GM08714 (cell line): ENCODE results near the gene COPS7A.

ENCODE experiments used
- H3K4me3 ChIP-seq: fragments of 200-500 bp; sonication (Bioruptor generic); 2 replicates; pipeline ENCODE4 v1.5.1; 2014; ENCODE audit warnings: mild to moderate bottlenecking, low read length, inconsistent platforms
- ZNF274 ChIP-seq: IDR thresholded peaks from 2 replicates; pipeline ENCODE4 v1.6.1; 2012; ENCODE audit warnings: mild to moderate bottlenecking, low read depth, low read length

Gene COPS7A

DNA sequence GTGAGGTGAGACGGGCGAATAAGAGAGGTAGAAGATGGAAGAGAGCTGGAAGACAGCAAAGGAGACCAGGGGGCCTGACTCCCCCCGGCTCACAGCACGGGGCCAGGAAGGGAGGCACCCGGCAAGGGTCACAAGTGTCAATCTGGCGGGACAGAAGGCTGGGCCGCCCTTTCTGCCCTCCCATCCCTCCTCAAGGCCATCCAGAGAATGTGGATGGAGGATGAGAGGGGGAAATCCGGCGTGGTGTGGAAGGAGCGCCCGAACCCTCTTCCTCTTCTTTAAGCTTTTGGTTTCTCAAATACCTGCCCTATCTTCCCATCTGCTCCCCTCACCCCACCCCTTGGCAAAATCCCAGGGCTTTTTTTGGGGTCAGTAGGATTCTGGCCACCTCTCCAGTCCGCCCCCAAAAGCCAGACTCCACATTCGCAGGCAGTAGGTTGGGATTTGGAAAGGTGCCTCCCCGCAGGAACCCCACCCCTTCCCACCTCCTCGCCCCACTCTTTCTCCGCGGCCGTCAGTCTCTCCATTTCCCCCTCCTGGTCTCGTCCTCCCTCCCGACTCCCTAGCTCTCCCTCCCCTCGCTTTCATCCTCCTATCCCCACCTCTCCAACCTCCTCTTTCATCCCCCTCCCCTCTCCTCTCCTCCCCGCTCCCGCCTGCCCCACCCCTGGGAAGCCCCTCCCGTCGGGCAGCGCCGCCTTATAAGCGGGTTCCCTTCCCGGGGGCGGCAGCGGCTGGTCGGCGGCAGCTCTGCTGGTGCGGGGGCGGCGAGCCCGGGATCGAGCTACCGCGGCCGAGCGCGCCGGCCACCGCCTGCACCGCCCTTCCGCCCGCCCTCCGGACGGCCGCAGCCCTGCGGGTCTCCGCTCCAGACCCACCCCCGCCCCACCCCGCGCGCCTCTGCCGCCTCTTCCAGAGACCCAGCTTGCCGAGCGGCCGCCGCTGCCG lies 42.1 kb downstream of the COPS7A start, which contains the start of gene PTMS:
TSS of gene PTMS (plus strand) at position 730 of the 948 bp plus-strand sequence. CDS start 343 bp downstream, outside the sequence.
- no peak for TF ChIP-seq ZNF274
- H3K4me3 ChIP-seq, result peak within 1 kb of the TSS; percentile 66

DNA sequence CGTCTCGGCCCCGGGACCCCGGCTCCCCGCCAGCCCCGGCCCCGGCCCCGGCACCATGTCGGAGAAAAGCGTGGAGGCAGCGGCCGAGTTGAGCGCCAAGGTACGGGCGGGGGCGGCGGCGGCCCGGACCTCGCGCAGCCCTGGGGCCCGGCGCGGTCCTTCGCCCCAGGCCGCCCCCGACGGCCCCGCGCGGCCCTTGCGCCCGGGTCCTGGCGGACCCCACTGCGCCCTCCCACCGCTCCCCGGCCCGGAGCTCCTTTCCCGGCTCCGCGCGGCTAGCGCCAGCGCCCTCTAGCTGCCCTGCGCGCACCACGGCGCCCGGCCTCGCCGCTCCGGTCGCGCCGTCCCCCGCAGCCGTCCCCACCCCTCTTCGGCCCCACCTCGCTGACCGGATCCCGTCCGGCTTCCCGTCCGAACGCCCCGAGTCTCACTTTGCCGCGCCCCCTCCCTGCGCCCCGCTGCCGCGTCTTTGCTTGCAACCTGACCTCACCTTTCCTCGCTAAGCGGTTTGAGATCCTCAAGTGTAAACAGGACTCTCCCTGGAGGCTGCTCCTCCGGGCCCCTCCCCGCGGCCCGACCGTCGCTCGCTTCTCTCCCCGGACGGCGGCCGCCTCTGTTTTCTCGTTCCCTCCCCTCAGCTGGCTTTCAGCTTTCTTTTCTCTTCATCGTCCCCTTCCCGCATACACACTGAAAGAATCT lies 43.0 kb downstream of the COPS7A start:
- peak overlapping the region; percentile 66 for H3K4me3 ChIP-seq
- no peak for TF ChIP-seq ZNF274

DNA sequence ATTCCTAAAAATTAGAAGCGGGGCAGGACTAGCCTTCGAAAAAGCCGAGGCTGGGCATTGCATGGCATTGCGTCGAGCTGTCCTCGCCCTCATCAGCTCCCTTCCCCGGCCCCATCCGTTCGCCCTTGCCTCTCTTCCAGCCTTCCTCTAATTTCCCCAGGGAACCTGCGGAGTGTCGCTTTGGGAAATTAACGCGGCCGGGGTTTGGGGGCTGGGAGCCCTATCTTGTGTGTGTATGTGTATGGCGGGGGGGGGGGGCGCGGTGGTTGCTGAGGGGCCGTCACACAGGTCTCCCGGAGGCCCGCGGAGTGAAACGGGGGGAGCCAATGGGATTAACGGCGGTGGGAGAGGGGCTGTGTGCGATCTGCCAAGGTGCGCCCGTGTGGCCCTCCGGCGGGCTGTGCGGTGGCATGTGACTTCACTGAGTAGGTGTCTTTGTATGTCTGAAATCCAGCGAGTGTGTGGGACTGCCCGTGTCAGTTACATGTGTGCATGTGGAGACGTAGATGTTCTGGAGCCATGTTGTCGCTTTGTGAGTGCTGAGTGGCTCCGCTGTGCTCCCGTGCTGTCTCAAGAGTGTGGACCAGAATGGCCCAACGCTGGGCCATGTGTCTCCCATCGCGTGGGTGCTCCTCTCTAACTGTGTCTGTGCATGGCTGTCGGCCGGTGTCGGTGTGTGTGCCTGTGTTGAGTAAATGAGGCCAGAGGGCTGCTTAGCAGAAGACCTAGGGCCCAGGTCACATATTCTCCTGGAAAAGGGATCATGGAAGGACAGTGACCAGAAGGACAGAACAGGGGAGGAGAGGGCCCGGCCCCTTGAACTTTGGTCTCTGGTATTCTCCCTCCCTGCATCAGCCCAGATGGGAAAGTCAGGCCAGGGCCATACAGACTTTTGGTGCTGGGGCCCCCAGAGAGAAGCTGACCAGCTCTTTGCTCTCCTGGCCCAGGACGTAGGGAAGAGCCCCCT lies 43.8 kb downstream of the COPS7A start:
- TF ChIP-seq ZNF274, result no peak

DNA sequence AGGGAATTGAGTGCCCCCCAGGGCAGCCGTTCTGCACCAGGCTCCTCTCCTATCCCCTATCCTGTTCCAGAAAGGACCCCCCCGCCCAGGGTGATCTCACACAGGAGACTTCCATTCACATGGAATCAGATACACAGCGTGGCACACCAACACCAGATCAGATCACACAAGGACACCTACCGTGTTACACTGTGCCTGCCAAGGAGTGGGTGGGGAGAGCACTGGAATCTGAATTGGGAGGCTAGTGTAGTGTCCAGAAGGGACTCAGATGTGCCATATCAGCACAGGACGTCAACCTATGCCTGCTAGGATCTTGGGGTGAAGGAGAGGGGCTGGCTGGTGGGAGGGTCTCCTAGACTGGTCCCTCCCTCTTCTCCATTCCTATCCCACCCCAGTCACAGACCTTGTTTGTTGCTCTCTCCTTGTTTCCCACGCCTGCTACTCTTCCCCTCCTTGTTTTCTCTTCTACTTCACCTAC lies 44.6 kb downstream of the COPS7A start:
- no peak for TF ChIP-seq ZNF274
- H3K4me3 ChIP-seq, result no peak overlapping the region

More for the DNA sequence above, 43.8 kb downstream of the COPS7A start:
- peak overlapping the region; percentile 66 for H3K4me3 ChIP-seq

DNA sequence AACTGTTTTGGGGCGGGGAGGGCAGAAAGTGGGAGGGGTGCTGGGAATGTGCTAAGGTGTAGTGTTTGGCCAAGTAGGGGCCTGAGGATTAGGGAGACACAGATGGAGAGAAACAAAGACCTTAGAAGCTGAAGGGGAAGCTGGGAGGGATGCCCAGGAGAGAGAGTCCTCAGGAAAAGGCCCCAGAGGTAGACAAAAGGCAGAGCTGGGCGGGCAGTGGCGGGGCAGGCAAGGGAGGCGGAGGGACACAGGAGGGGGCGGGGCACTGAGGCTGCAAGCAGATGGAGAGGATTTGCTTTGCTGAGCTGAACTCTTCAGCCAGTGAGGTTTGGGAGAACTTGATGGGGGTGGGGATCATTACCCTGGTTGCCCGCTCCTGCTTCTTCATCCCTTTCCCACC lies 45.1 kb downstream of the COPS7A start:
- H3K4me3 ChIP-seq, result no peak overlapping the region

DNA sequence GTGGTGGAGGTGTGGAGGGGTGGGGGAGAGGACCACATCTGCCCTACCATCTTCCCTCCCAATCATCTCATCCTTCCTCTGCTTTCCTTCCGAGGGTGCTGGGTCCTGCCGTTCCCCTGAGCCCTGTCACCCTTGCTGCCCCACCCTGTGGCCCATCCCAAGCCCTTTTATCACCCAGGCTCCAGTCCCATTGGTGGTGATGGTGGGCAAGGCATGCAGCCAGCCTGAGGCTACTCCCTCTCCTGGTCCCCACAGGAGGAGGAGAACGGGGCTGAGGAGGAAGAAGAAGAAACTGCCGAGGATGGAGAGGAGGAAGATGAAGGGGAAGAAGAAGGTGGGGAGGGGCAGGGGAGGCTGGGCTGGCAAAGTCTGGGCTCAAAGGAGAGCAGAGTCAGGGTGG lies 45.8 kb downstream of the COPS7A start:
- TF ChIP-seq ZNF274, result no peak
- H3K4me3 ChIP-seq, result no peak overlapping the region

More for the DNA sequence above, 45.1 kb downstream of the COPS7A start:
- no peak for TF ChIP-seq ZNF274

DNA sequence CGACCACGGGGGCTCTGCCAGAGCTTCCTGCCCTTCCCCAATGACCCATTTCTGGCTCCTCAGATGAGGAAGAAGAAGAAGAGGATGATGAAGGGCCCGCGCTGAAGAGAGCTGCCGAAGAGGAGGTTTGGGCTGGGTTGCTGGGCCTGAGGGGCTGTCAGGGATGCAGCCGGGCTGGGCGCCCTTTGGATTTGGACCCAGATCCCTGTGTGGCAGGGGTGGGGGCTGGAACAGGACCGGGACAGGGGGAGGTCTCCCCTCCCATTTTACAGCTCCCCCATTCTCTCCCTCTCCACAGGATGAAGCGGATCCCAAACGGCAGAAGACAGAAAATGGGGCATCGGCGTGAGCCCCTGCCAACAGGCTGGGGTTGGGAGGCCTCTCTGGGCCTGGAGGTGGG lies 46.2 kb downstream of the COPS7A start:
- no peak for TF ChIP-seq ZNF274
- no peak overlapping the region for H3K4me3 ChIP-seq

DNA sequence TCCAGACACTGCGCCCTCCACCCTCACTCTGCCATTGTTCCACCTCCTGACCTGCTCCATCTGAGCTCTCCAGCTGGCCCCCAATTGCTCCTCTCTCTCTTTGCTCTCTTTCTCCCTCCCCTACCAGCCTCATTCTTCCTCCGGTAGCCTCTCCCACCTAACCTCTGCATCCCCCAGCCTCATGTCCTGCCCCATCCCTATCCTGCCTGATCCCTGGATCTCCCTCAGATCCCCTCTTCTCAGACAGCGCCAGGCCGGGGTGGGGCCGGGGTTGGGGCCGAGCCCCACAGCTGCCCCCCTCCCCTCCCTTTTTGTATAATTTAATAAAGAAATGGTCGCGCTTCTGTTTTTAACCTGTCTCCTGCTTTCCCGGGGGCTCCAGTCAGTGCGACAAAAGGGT lies 46.8 kb downstream of the COPS7A start:
- no peak for TF ChIP-seq ZNF274
- no peak overlapping the region for H3K4me3 ChIP-seq

DNA sequence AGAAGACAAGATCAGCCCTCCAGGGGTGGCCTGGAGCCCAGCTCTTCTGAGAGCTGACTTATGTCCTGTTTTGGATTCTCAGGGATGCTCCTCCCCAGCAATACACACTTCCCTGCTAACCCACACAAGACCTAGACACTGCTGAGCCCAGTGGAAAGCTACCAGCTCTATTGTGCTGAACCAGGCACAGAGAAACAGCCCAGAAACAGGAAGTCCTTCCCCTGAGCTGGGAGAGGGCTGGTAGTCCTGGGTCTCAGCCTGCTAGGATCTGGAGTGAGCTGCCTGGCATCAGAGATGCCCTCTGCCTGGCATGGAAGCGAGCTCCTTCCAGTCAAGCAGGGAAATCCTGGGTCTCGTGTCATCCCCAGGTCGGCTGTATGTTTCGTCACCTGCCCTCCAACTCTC lies 47.2 kb downstream of the COPS7A start:
- no peak overlapping the region for H3K4me3 ChIP-seq
- TF ChIP-seq ZNF274, result no peak

DNA sequence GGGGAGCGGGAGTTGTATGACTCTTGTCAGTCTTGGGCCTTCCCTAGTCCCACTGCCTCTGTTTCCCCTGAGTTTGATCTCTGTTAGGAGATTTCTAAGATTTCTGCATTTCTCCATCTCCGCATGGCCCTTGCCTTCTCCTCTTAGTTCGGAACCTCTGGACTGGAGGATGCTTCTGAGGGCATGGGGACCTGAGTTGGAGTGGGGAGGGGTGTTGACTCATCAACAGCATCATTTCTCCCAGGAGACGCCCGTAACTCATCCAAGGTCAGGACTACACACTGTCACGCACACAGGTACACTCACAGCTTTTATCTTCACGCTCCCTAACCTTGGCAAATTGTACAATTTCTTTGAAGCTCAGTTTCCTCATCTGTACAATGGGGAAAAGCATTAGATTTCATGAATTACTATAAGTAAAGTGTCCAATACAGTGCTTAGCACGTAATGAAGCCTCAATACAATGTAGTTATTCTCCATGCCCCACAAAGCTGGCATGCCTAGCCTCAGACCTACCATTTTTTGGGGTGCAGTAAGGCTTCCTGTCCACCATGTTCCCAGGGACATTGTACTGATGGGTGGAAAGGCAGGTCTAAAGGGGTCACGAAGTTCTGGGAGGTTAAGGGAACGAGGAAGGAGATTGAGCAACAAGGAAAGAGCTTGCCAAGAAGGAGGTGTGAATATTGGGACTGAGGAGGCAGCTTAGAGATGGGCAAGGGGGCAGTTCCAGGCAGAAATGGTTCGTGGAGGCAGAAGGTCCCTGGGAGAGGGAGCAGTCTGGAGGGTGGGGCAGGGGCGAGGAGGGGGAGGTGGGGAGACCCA lies 47.9 kb downstream of the COPS7A start:
- no peak for TF ChIP-seq ZNF274
- H3K4me3 ChIP-seq, result no peak overlapping the region

DNA sequence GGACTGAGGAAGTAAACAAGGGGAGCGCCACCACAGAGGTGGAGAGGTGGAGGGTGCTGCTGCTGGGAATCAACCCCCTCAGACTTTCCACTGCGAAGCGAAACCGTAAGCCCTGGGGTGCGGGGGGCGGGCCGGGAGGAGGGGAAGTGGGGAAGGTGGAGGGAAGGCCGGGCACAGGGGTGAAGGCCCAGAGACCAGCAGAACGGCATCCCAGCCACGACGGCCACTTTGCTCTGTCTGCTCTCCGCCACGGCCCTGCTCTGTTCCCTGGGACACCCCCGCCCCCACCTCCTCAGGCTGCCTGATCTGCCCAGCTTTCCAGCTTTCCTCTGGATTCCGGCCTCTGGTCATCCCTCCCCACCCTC lies 48.5 kb downstream of the COPS7A start, which contains the start of gene LAG3:
TSS of gene LAG3 (plus strand) at position 190 of the 365 bp plus-strand sequence. CDS start 333 bp downstream, outside the sequence.
- TF ChIP-seq ZNF274, result no peak
- H3K4me3 ChIP-seq, result no peak within 1 kb of the TSS

DNA sequence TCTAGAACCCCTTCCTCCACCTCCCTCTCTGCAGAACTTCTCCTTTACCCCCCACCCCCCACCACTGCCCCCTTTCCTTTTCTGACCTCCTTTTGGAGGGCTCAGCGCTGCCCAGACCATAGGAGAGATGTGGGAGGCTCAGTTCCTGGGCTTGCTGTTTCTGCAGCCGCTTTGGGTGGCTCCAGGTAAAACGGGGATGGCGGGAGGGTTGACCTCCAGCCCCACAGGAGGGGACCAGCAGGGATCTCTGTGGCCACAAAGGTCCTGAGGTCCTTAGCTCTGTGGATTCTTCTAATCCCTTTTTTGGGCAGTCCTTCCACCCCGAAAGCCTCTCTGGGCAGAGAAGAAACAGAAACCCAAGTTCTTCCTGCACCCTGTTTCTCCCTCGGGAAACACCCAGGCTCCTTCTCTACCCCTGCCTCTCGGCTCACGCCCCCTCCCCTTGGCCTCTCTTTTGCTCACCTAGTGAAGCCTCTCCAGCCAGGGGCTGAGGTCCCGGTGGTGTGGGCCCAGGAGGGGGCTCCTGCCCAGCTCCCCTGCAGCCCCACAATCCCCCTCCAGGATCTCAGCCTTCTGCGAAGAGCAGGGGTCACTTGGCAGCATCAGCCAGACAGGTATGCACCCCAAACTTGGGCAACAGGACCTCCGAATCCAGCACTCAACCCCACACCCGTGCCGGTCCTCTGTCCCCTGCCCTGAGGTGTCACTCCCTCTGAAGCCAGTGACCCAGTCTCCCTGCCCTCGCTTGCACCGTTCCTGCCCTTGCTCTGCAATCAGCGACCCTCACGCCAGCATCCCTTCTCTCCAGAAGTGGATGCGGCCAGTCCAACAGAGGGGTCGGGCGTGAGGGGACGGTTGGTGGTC lies 49.1 kb downstream of the COPS7A start:
- no peak overlapping the region for H3K4me3 ChIP-seq
- no peak for TF ChIP-seq ZNF274
